Measurements from ENCODE around the gene PGLYRP4. TPM values are rescaled to one million over a fixed set of nuclear protein-coding genes. Genes with fewer than 3 reads are reported as not detected.

The PGLYRP4 gene
- not detected for total RNA-seq

DNA sequence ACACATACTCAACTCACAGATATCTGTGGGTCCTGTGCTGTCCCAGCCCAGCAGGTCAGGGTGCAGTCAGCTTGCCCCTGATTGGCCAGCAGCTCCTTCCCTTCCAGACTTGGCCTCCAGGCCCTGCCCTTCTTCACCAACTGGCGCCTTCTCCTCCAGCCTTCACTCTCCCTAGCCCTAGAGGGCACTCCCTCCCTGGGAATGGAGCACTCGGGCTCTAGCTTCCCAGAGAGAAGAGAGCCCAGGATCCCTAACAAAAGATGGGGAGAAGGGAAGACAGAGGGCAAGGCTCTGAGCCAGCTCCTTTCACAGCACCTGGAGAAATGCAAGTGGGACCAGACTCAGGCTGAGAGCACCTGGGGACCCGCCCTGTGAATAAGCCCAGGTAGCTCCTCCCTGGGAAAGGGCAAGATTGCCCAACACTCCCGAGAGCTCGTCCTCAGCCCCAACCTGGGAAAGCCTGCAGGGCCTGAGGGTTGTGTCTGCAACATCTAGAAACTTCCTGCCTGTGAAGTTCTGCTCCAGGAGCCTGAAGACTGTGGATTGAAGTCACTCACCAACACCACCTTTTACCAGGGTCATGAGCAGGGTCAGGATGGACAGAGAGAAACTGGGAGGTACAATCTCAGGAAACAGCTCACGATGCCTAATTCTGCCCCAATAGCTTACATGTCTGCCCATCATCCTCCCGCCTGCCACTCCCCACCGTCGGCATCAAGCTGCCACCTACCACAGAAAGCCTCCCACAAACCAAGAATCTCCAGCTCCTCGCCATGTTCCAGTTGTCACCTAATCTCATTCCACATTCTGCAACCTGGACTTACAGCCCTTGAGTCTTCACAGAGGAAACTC, at the start of gene PGLYRP4:
Gene PGLYRP4, minus strand, starts transcription at position 331 of the 852 bp plus-strand sequence. CDS start 909 bp downstream, outside the sequence.
- CTCF ChIA-PET: interaction anchor here (1.2 kb wide), 1 partner anchor 146 kb away, joined by 6 read pairs; no protein-coding TSS in a partner anchor
- POLR2A ChIA-PET: no interaction called here

GRCh38 chr1:153397924-153398651, 49.4 kb upstream of the PGLYRP4 start:
- ChIA-PET POLR2A (no interaction called here), CTCF (no interaction called here)

GRCh38 chr1:153397051-153397923, 48.6 kb upstream of the PGLYRP4 start:
- ChIA-PET POLR2A (no interaction called here), CTCF (no interaction called here)

- POLR2A ChIA-PET: no interaction called here
- CTCF ChIA-PET: no interaction called here
These were observed 47.8 kb upstream of the PGLYRP4 start for GRCh38 chr1:153396461-153396860.

DNA sequence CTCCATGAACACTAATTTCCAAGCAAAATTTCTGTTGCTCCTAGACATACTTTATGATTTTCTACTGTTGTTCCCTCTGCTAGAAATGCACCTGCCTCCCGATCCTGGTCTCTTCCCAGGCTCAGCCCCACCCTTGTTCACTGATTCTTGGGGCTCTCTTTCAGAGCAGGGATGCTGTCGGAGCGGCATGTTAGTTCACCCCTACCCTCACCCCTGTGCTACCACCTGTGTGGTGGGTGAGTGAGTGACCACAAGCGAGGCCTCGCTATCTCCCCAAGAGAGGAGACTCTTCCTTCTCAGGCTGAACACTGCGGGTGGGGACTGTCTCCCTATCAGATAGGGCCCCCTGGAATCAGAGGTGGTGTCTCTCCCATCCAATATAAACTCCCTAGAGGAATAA, 47.1 kb upstream of the PGLYRP4 start:
- CTCF ChIA-PET: no interaction called here

DNA sequence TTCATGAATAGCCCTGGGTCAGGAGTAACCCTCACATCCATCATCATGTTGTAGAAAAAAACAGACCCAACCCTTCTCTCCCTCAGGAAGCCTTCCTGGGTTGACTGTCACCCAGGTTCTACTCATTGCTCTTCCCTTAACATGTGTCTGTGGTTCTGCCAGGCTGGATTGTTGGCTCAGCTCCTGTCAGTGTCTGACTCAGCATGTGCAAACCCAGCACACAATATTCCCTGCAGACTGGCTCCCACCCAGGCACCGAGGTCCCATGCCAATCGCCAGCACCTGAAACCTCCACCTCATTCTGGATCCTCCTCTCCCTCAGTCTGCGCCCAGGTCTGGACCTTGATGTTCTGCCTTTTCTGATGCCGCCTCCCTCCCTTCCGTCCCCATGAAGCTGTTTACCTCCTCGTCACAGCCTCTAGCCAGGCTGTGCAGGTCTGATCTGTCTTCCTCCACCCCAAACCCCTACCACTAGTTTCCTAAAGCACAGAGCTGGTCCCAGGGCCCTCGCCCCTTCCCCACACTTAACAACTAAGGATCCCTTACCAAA, 46.6 kb upstream of the PGLYRP4 start:
- CTCF ChIA-PET: no interaction called here
- POLR2A ChIA-PET: no interaction called here

More for the DNA sequence above, 47.1 kb upstream of the PGLYRP4 start:
- POLR2A ChIA-PET: no interaction called here

GRCh38 chr1:153394391-153394790, 45.8 kb upstream of the PGLYRP4 start:
- ChIA-PET CTCF (no interaction called here), POLR2A (no interaction called here)

GRCh38 chr1:153393926-153394325, 45.3 kb upstream of the PGLYRP4 start:
- POLR2A ChIA-PET: no interaction called here
- CTCF ChIA-PET: no interaction called here

DNA sequence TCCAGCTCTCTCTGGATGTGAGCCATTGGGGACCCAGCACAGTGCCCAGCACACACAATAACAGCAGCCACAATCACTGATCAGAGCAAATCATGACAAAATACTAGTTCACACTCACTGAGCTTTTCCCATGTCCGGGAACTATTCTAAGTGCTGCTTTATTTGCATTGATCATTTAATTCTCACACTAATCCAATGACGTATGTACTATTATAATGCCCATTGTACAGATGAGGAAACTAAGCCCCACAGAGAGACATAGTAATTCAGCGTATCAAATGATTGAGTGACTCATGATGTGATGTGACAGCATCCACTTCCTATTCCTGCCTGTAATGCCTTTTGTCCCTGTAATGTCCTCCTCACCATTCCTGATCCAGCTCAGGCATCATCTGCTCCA, 44.2 kb upstream of the PGLYRP4 start:
- CTCF ChIA-PET: no interaction called here

DNA sequence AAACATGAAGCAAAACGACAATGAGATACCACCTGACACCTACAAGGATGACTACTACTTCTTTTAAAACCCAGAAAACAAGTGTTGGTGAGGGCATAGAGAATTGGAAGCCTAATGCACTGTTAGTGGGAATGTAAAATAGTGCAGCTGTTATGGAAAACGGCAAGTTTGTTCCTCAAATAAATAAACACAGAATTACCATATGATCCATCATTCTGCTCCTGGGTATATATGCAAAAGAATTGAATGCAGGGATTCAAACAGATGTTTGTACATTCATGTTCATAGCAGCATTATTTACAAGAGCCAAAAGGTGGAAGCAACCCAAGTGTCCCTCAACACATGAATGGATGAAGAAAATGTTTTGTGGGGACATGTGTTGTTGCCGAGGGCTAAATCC, 43.6 kb upstream of the PGLYRP4 start:
- CTCF ChIA-PET: no interaction called here
- POLR2A ChIA-PET: no interaction called here

More for the DNA sequence above, 44.2 kb upstream of the PGLYRP4 start:
- POLR2A ChIA-PET: no interaction called here

GRCh38 chr1:153390938-153391710, 42.5 kb upstream of the PGLYRP4 start, which contains the start of gene S100A8:
Gene S100A8 (minus strand): TSS chr1:153391073. CDS start chr1:153390535, 538 bp downstream.
- ChIA-PET CTCF (no interaction called here), POLR2A (no interaction called here)

DNA sequence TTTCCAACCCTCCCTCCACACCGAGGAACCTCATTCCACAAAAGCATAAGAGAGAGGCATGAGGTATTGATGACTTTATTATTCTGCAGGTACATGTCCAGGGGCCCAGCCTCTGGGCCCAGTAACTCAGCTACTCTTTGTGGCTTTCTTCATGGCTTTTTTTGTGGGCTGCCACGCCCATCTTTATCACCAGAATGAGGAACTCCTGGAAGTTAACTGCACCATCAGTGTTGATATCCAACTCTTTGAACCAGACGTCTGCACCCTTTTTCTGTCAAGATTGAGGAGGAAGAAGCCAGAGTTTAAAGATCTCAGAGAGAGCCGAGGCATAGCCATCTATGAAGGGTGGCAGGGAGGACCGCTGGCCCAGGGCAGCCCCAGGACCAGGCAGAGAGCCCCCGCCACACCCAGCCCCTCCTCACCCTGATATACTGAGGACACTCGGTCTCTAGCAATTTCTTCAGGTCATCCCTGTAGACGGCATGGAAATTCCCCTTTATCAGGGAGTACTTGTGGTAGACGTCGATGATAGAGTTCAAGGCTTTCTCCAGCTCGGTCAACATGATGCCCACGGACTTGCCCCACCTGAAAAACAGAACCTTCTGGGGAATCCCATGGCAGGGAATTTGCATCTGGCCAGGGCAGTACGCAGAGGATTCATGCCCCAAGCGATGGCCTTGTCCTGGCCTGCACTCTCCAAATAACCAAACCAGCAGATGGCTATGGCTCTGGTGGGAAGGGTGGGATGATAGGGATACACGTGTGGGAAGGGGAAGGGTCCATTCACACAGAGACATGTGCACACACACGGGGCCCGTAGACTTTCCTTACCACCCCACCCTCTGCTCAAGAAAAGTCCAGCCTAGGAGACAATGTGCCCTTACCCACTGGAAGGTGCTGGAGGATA, 41.6 kb upstream of the PGLYRP4 start:
- ChIA-PET CTCF (no interaction called here), POLR2A (no interaction called here)

DNA sequence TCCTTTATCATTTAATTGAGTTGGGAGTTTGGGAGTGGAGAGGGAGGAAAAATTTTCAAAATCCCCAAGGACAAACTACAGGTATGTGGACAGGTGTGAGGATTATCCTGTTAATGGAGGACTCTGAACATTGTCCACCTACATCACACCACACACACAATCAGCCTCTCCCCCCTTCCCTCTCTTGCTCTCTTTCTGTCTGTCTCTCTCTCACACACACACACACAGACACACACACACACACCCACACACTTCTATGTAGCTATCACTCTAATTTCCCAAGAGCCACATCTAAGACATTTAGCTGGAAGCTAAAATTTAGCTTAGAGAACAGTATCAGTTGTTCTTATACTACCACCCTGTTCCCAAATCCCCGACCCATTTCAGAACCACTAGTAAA, 40.8 kb upstream of the PGLYRP4 start:
- ChIA-PET CTCF (no interaction called here), POLR2A (no interaction called here)

- POLR2A ChIA-PET: no interaction called here
- CTCF ChIA-PET: no interaction called here
These were observed 39.1 kb upstream of the PGLYRP4 start for GRCh38 chr1:153387785-153388184.

GRCh38 chr1:153387001-153387400, 38.4 kb upstream of the PGLYRP4 start:
- CTCF ChIA-PET: no interaction called here
- POLR2A ChIA-PET: no interaction called here

GRCh38 chr1:153386500-153386901, 37.9 kb upstream of the PGLYRP4 start:
- CTCF ChIA-PET: no interaction called here
- POLR2A ChIA-PET: no interaction called here

- CTCF ChIA-PET: no interaction called here
- POLR2A ChIA-PET: no interaction called here
These were observed 36.4 kb upstream of the PGLYRP4 start for GRCh38 chr1:153384958-153385580.

DNA sequence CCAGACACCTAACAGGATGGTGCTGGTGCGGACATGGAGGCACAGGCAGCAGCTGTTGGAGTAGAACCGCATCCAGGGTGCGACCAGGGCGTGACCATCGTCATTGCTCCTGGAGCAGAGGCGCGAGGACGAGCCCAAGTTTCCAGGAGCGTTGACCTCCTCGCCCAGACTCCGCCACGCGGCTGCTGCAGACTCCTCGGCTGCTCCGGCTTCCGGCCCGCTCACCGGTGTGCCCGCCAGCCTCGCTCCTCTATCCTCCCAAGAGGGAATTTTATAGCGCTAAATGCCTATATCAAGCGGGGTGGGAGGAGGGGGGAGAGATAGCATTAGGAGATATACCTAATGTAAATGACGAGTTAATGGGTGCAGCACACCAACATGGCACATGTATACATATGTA, 32.1 kb upstream of the PGLYRP4 start:
- ChIA-PET CTCF (no interaction called here), POLR2A (no interaction called here)

All from activated CD8-positive, alpha-beta memory T cell treated with anti-CD3 and anti-CD28 coated beads for 36 hours (primary cell).